Stimulated activated CD8-positive, alpha-beta memory T cell treated with anti-CD3 and anti-CD28 coated beads, Interleukin-4, amount 100 ng/mL, for 4 hours (primary cell): ENCODE measurements around the gene MET.
"Not testable (repeated sequence)": the region's sequence is repeated elsewhere in the genome, so short reads cannot be mapped to it uniquely, and the experiment has no call there.

ENCODE experiments used
- DNase-seq, 2 donors: peaks; one replicate each; pipeline ENCODE4 v3.0.0-alpha.2; 2020; ENCODE audit warnings: low read depth in 2 of 2, low spot score in 1 of 2

The MET gene

GRCh38 chr7:116697761-116698160, 25.8 kb downstream of the MET start:
- no peak for DNase-seq

GRCh38 chr7:116698396-116698795, 26.4 kb downstream of the MET start:
- no peak for DNase-seq

GRCh38 chr7:116698930-116699721, 27.1 kb downstream of the MET start:
- DNase-seq, result no peak

GRCh38 chr7:116699722-116700120, 27.7 kb downstream of the MET start:
- DNase-seq, result no peak

- DNase-seq, result no peak
Observed at GRCh38 chr7:116702046-116702785, 30.2 kb downstream of the MET start.

- no peak for DNase-seq
Observed at GRCh38 chr7:116704650-116705228, 32.7 kb downstream of the MET start.

- DNase-seq, result no peak
Observed at GRCh38 chr7:116705419-116705818, 33.4 kb downstream of the MET start.

- DNase-seq, result no peak
Observed at GRCh38 chr7:116706668-116707126, 34.7 kb downstream of the MET start.

GRCh38 chr7:116707289-116707688, 35.3 kb downstream of the MET start:
- DNase-seq, result no peak

- DNase-seq, result no peak
Observed at GRCh38 chr7:116708248-116708647, 36.3 kb downstream of the MET start.

GRCh38 chr7:116708861-116709260, 36.9 kb downstream of the MET start:
- DNase-seq, result no peak

GRCh38 chr7:116709336-116709735, 37.3 kb downstream of the MET start:
- no peak for DNase-seq

GRCh38 chr7:116710764-116711452, 38.9 kb downstream of the MET start:
- no peak for DNase-seq

GRCh38 chr7:116711790-116712189, 39.8 kb downstream of the MET start:
- DNase-seq, result no peak

GRCh38 chr7:116713500-116713899, 41.5 kb downstream of the MET start:
- no peak for DNase-seq

- no peak for DNase-seq
Observed at GRCh38 chr7:116713918-116714317, 41.9 kb downstream of the MET start.

GRCh38 chr7:116715077-116715476, 43.1 kb downstream of the MET start:
- DNase-seq, result no peak

GRCh38 chr7:116717137-116717536, 45.1 kb downstream of the MET start:
- DNase-seq, result no peak

- not testable (repeated sequence) for DNase-seq
Observed at GRCh38 chr7:116723959-116724529, 52.0 kb downstream of the MET start.

GRCh38 chr7:116724560-116725231, 52.7 kb downstream of the MET start:
- DNase-seq, result no peak

- no peak for DNase-seq
Observed at GRCh38 chr7:116726149-116726548, 54.2 kb downstream of the MET start.
